PC-3 (cell line): ENCODE measurements around the gene RACK1.

Experiments used
- CTCF ChIP-seq: fragments of 300-600 bp; sonication (generic); conservative IDR thresholded peaks from 2 replicates; pipeline ENCODE4 v1.5.1; 2017; ENCODE audit warnings: antibody characterized with exemption, low read depth, mild to moderate bottlenecking, low read length
- EZH2 ChIP-seq: fragments of 300-600 bp; sonication (generic); IDR thresholded peaks from one replicate; pipeline ENCODE4 v1.6.1; 2017; ENCODE audit warnings: antibody characterized with exemption, mild to moderate bottlenecking, low read length; ENCODE audit not compliant: unreplicated experiment
- EZH2phosphoT487 ChIP-seq: fragments of 300-600 bp; sonication (generic); IDR thresholded peaks from 2 replicates; pipeline ENCODE4 v1.6.1; 2018; ENCODE audit warnings: mild to moderate bottlenecking, antibody characterized with exemption, low read length, borderline replicate concordance

DNA sequence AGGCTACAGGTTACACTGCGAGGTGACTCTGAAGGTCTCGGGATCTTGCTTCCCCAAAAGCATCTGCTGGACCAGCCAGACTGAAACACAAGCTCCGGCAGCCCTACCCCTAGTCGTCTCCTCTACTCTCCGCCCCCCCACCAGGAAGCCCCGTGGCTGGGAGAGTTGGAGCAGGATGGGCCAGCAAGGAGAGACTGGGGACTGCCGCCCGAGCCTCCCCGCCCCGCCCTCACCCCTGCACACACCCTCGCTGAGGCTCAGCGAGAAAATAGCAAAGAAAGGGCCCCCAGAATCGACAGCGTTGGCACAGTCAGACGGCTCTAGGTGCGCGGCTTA is 40.0 kb downstream of the RACK1 start:
- no peak for TF ChIP-seq EZH2
- no peak for TF ChIP-seq CTCF
- TF ChIP-seq EZH2phosphoT487 = no peak
